ENCODE results near the gene CCDC197. TPM values are rescaled to one million over a fixed set of nuclear protein-coding genes. Genes with fewer than 3 reads are reported as not detected.

The CCDC197 gene
- total RNA-seq, 1 donor from 2014 or later, result not detected

DNA sequence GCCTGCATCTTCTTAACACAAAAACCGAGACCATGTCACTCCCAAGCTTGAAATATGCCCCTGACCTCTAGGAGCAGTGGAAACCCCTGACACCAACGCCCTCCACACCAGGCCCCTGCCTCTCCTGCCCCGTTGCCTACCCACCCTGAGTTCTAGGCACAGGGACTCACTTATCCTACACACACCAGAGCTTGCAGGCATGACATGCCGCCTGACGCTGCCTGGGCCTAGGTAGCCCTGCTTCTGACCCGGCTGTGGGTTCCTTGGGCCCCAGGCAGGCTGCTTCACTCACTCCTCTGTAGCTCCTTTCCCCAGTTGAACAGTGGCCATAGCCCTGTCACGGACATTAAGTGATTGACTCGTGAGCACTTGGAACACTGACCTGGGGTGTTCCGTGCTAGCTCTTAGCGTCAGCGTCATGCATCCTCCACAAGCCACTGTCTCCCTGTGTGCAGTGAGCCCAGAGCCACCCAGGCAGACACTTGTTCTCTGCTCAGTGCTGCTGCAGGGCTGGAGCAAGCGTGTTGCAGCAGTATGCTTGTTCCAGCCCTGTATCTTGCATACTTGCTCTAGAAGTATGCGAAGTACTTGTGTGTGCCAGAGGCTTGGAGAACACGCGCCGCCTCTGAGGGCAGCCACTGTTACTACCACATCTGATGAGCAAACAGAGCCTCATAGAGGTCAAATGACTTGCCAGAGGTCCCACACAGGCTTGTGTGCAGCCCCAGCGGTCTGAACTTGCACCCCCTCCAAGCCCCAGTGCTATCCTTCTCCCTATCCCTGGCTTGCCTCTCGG, 44.6 kb downstream of the CCDC197 start:
- no peak for DNase-seq (ENCODE audit: low spot score)

GRCh38 chr14:94042433-94043091, 45.5 kb downstream of the CCDC197 start:
- peak; percentile 74 for DNase-seq (ENCODE audit: low spot score)

- DNase-seq (ENCODE audit: low spot score), result peak; percentile 79
Measured at GRCh38 chr14:94043111-94043755, 46.1 kb downstream of the CCDC197 start.

DNA sequence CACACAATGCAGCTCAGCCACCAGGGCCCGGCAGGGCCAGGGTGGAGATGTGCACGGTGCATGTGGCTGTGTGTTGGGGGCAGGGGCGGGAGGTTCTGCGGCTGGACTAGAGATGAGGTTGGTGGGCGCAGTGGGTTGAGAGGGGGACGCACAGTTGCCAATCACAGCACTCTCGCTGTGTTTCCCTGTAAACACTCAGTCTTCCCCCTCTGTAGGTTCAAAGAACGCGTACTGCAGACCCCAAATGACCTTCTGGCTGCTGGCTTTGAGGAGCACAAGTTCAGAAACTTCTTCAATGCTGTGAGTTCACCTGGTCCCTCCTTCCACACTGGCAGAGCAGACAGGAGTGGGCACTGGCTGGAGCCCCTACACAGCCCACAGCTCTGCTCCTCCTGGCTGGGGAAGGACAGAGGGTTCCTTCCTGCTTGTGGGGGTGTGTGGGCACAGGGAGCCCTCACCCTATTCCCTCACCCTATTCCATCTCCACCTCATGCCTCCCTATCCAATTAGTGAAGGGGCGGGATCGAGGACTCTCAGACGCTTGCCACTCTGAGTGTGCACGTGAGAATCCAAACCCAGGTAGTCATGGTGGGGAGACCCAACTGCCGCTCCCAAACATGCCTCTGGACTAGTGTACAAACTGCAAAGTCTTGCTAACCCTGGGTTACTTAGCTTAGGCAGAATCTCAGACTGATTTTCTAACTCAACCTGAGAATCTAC, 46.8 kb downstream of the CCDC197 start:
- peak; percentile 71 for DNase-seq (ENCODE audit: low spot score)

DNA sequence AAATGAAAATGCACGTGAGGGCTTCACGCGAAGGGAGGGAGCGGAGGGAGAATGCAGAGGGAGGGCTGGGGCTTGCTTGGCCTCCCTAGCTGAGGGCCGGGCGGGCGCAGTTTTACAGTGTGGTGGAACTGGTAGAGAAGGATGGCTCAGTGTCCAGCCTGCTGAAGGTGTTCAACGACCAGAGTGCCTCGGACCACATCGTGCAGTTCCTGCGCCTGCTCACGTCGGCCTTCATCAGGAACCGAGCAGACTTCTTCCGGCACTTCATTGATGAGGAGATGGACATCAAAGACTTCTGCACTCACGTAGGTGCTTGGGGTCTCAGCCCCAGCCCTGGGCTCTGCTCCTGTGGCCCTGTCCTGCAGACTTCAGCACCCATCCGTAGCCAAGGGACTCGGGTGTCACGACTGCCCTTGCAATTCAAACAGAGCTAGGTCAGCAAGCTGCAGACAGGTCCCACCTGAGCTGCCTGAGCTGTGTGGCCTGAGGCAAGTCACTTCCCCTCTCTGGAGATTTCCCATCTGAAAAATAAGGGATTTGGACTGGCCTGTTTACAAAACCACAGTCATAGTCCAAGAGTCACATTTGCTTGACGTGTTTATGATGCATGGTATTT, 47.5 kb downstream of the CCDC197 start:
- DNase-seq (ENCODE audit: low spot score), result peak; percentile 60

GRCh38 chr14:94045101-94045500, 48.0 kb downstream of the CCDC197 start:
- DNase-seq (ENCODE audit: low spot score), result peak; percentile 14

GRCh38 chr14:94045563-94046345, 48.7 kb downstream of the CCDC197 start:
- DNase-seq (ENCODE audit: low spot score), result peak; percentile 85

DNA sequence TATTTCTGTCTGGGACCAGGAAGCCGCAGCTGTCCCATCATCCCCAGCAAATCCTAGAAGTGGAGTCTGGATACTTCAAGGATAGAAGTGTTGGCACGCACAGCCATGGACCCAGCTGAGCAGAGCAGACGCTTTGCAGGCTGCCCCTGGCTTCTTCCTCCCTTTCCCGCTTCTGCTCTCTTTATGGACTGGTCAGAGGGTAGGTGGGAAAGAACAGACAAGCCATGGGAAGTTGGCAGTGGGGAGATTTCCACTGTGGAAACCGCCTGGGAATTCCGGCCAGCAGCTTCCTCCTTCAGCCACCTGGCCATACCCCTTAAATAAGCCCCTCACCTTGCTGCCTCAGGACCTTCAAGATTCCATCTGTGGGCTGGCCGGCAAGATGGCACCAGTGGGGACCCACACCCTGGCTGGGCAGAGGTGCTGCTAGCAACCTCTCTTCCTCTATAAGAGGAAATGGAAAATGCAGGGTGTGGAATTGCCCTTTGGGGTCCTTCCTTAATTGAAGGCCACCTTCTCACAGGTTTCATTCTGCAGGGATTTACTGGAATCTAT, 49.7 kb downstream of the CCDC197 start:
- DNase-seq (ENCODE audit: low spot score), result peak; percentile 45

DNA sequence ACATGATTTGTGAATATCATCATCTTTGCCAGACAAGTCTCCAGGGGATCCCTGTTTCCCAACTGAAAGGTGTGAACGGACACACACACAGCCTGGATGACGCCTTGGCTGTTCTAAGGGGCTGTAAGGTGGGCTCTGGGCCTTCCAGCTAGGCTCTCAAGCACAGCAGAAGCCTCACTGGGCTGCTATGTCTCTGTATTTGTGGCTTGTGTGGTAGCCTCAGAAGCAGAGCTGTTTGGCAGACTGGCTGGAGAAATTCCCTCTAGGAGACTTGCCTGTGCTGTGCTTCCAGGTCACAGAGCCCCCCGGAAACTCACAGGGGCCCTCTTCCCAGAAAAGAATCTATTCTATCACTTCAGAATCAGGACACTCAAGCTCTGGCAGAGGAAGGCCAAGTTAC, 50.5 kb downstream of the CCDC197 start:
- peak; percentile 64 for DNase-seq (ENCODE audit: low spot score)

DNA sequence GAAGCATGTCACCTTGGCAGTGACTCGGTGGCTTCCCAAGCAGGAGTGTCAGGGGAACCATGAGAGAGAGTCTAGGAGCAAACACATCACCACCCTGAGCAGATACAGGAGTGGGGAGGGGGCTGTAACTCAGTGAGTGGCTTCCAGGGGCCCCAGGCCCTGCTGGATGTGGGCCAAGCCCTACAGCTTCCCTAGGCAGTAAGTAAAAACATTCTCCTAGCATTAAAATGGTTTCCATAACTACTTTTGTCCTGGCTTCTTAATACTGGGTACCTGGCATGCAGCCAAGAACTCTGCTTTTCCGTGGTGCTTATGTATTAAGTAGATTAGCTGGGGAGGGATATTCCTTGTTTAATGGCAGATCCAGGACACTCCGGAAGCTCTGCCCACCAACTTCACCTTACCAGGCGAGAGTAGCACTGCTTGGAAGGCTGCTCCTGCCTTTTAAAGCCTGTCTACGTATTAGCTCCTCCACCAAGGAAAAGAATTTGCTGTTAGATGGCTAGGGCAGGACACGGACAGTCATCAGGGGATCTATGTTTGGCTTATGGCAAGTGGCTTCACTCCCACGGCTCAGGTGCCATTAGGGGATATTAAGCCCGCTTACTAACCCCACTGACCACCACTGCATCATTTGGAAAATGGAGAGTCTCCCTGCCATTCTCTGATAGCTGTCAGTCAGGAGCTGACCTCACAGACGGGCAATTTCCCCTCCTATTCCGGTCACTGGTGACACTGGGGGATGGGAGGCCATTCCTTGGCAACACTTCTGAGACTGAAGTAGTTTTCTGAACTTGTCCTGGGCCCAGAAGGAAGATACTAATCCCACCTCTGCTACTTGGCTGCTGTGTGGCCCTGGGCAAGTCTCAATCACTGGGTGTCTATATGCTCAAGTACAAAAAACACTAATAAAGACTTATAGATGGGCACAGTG, 51.9 kb downstream of the CCDC197 start:
- DNase-seq (ENCODE audit: low spot score), result peak; percentile 64

GRCh38 chr14:94049625-94050023, 52.5 kb downstream of the CCDC197 start:
- no peak for DNase-seq (ENCODE audit: low spot score)

GRCh38 chr14:94050231-94050880, 53.3 kb downstream of the CCDC197 start:
- DNase-seq (ENCODE audit: low spot score), result peak; percentile 53

DNA sequence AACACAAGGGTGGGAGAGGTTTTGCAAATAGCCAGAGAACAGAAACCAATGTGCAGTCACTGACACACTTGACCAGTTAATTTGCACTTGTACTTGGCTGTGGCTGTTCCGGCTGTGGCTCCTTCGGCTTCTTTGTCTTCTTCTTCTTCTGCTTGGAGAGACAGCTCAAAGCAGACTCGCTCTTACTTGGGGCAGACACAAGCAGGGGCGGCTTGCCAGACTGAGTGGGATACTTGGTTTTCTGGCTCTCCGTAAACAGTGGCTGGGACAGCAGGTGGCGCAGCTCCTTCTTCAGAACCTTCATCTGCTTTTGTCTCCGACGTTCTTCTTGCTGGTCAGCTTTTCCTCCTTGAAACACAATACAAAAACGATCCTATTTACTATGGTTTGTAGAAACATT, 54.0 kb downstream of the CCDC197 start:
- peak; percentile 65 for DNase-seq (ENCODE audit: low spot score)

DNA sequence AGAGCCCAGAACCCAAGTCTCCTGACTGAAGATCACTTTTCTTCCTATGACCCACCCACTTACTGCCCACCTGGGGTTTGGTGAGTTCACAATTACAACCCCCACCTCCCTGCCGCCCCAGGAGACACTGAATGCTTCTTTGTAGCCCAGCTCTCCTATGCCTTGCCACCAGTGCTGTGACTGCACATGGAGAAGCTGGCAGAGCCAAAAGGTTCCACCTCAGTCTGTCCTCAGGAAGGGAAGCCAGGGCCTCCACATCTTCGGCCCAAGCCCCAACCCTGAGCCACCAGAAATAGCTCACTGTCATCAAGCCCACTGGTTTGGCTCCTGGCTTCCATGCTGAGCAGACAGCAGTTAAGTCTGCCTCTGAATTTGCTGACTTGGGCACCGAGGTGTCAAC, 54.7 kb downstream of the CCDC197 start:
- DNase-seq (ENCODE audit: low spot score), result peak; percentile 62

- no peak for DNase-seq (ENCODE audit: low spot score)
Measured at GRCh38 chr14:94052199-94052598, 55.1 kb downstream of the CCDC197 start.

GRCh38 chr14:94052662-94053061, 55.6 kb downstream of the CCDC197 start:
- peak; percentile 39 for DNase-seq (ENCODE audit: low spot score)

- no peak for DNase-seq (ENCODE audit: low spot score)
Measured at GRCh38 chr14:94054401-94054800, 57.3 kb downstream of the CCDC197 start.

GRCh38 chr14:94054936-94055335, 57.8 kb downstream of the CCDC197 start:
- no peak for DNase-seq (ENCODE audit: low spot score)

All from mesenteric fat pad (tissue), 1 donor.